Measurements from ENCODE around the gene OSBPL5.

OSBPL5 gene

GRCh38 chr11:3108183-3108721 is 56.9 kb downstream of the OSBPL5 start:
- TF ChIP-seq SUZ12 (IDR thresholded peaks at IDR 0.05; ENCODE audit: extremely low read depth, insufficient read depth, insufficient read length) = no peak
- TF ChIP-seq ZNF274 (IDR thresholded peaks at IDR 0.05; ENCODE audit: low read depth, low read length) = no peak
- no peak for TF ChIP-seq YY1 (IDR thresholded peaks at IDR 0.05; ENCODE audit: insufficient read depth, insufficient read length)
- Histone ChIP-seq H3K4me1 (ENCODE audit: insufficient read depth, insufficient read length) (peaks cover 14% of the 10 kb centered on the region), H3K9me3 (ENCODE audit: insufficient read depth, low read length) (peaks cover 25% of the 10 kb centered on the region), H3K4me3 (ENCODE audit: insufficient read length, low read depth) (no peak overlapping the region), H3K36me3 (ENCODE audit: insufficient read depth, insufficient read length, low read length) (peaks cover 15% of the 10 kb centered on the region), H3K27me3 (ENCODE audit: insufficient read depth, insufficient read length) (no peaks in the 10 kb centered on the region), H3K9ac (ENCODE audit: insufficient read length, low read depth) (no peak overlapping the region)
- DNase-seq (ENCODE audit: low read depth, low spot score) = no peak

GRCh38 chr11:3107608-3108182 is 57.4 kb downstream of the OSBPL5 start:
- no peak for DNase-seq (ENCODE audit: low read depth, low spot score)
- Histone ChIP-seq H3K27me3 (ENCODE audit: insufficient read depth, insufficient read length) (no peaks in the 10 kb centered on the region), H3K4me1 (ENCODE audit: insufficient read depth, insufficient read length) (peaks cover 14% of the 10 kb centered on the region), H3K4me3 (ENCODE audit: insufficient read length, low read depth) (no peak overlapping the region), H3K9me3 (ENCODE audit: insufficient read depth, low read length) (peaks cover 20% of the 10 kb centered on the region), H3K9ac (ENCODE audit: insufficient read length, low read depth) (no peak overlapping the region), H3K36me3 (ENCODE audit: insufficient read depth, insufficient read length, low read length) (peaks cover 15% of the 10 kb centered on the region)
- no peak for TF ChIP-seq ZNF274 (IDR thresholded peaks at IDR 0.05; ENCODE audit: low read depth, low read length)
- TF ChIP-seq YY1 (IDR thresholded peaks at IDR 0.05; ENCODE audit: insufficient read depth, insufficient read length) = no peak
- TF ChIP-seq SUZ12 (IDR thresholded peaks at IDR 0.05; ENCODE audit: extremely low read depth, insufficient read depth, insufficient read length) = no peak

- TF ChIP-seq YY1 (IDR thresholded peaks at IDR 0.05; ENCODE audit: insufficient read depth, insufficient read length) (no peak), SUZ12 (IDR thresholded peaks at IDR 0.05; ENCODE audit: extremely low read depth, insufficient read depth, insufficient read length) (no peak), ZNF274 (IDR thresholded peaks at IDR 0.05; ENCODE audit: low read depth, low read length) (no peak)
- Histone ChIP-seq H3K9me3 (ENCODE audit: insufficient read depth, low read length) (peaks cover 12% of the 10 kb centered on the region; the same call in 1 of the 2 replicates), H3K36me3 (ENCODE audit: insufficient read depth, insufficient read length, low read length) (peaks cover 12% of the 10 kb centered on the region), H3K9ac (ENCODE audit: insufficient read length, low read depth) (no peak overlapping the region), H3K27me3 (ENCODE audit: insufficient read depth, insufficient read length) (no peaks in the 10 kb centered on the region), H3K4me3 (ENCODE audit: insufficient read length, low read depth) (no peak overlapping the region), H3K4me1 (ENCODE audit: insufficient read depth, insufficient read length) (peaks cover 14% of the 10 kb centered on the region)
- DNase-seq (ENCODE audit: low read depth, low spot score) = no peak
These were observed 58.2 kb downstream of the OSBPL5 start for GRCh38 chr11:3106736-3107524.

- H3K9me3 ChIP-seq (ENCODE audit: insufficient read depth, low read length) = peaks cover 8% of the 10 kb centered on the region; the same call in 1 of the 2 replicates
- H3K36me3 ChIP-seq (ENCODE audit: insufficient read depth, insufficient read length, low read length) = peaks cover 14% of the 10 kb centered on the region
- H3K27me3 ChIP-seq (ENCODE audit: insufficient read depth, insufficient read length) = no peaks in the 10 kb centered on the region
- no peak for DNase-seq (ENCODE audit: low read depth, low spot score)
- H3K4me3 ChIP-seq (ENCODE audit: insufficient read length, low read depth) = no peak overlapping the region
- H3K4me1 ChIP-seq (ENCODE audit: insufficient read depth, insufficient read length) = peaks cover 14% of the 10 kb centered on the region
- TF ChIP-seq YY1 (IDR thresholded peaks at IDR 0.05; ENCODE audit: insufficient read depth, insufficient read length) (no peak), SUZ12 (IDR thresholded peaks at IDR 0.05; ENCODE audit: extremely low read depth, insufficient read depth, insufficient read length) (no peak), ZNF274 (IDR thresholded peaks at IDR 0.05; ENCODE audit: low read depth, low read length) (no peak)
- no peak overlapping the region for H3K9ac ChIP-seq (ENCODE audit: insufficient read length, low read depth)
These were observed 59.0 kb downstream of the OSBPL5 start for GRCh38 chr11:3105791-3106735.

- DNase-seq (ENCODE audit: low read depth, low spot score) = no peak
- H3K27me3 ChIP-seq (ENCODE audit: insufficient read depth, insufficient read length) = no peaks in the 10 kb centered on the region
- H3K36me3 ChIP-seq (ENCODE audit: insufficient read depth, insufficient read length, low read length) = peaks cover 20% of the 10 kb centered on the region
- peaks cover 14% of the 10 kb centered on the region for H3K4me1 ChIP-seq (ENCODE audit: insufficient read depth, insufficient read length)
- H3K9me3 ChIP-seq (ENCODE audit: insufficient read depth, low read length) = peaks cover under 1% of the 10 kb centered on the region; the same call in 1 of the 2 replicates
- no peak overlapping the region for H3K9ac ChIP-seq (ENCODE audit: insufficient read length, low read depth)
- H3K4me3 ChIP-seq (ENCODE audit: insufficient read length, low read depth) = no peak overlapping the region
- TF ChIP-seq YY1 (IDR thresholded peaks at IDR 0.05; ENCODE audit: insufficient read depth, insufficient read length) = no peak
- TF ChIP-seq ZNF274 (IDR thresholded peaks at IDR 0.05; ENCODE audit: low read depth, low read length) = no peak
These were observed 59.9 kb downstream of the OSBPL5 start for GRCh38 chr11:3104961-3105790.

- Histone ChIP-seq H3K4me3 (ENCODE audit: insufficient read length, low read depth) (no peak overlapping the region), H3K9ac (ENCODE audit: insufficient read length, low read depth) (no peak overlapping the region), H3K9me3 (ENCODE audit: insufficient read depth, low read length) (no peaks in the 10 kb centered on the region), H3K4me1 (ENCODE audit: insufficient read depth, insufficient read length) (peaks cover 5% of the 10 kb centered on the region), H3K27me3 (ENCODE audit: insufficient read depth, insufficient read length) (no peaks in the 10 kb centered on the region), H3K36me3 (ENCODE audit: insufficient read depth, insufficient read length, low read length) (peaks cover 16% of the 10 kb centered on the region)
- no peak for TF ChIP-seq YY1 (IDR thresholded peaks at IDR 0.05; ENCODE audit: insufficient read depth, insufficient read length)
- no peak for TF ChIP-seq ZNF274 (IDR thresholded peaks at IDR 0.05; ENCODE audit: low read depth, low read length)
- no peak for TF ChIP-seq SUZ12 (IDR thresholded peaks at IDR 0.05; ENCODE audit: extremely low read depth, insufficient read depth, insufficient read length)
- DNase-seq (ENCODE audit: low read depth, low spot score) = no peak
These were observed 60.9 kb downstream of the OSBPL5 start for GRCh38 chr11:3104051-3104714.
